Melanocyte of skin (primary cell): Measurements from ENCODE around the gene TPSD1. TPM values are rescaled to one million over a fixed set of nuclear protein-coding genes. Genes with fewer than 3 reads are reported as not detected.

Source experiments
- total RNA-seq, 2 donors: library from RNA; depleted of rRNA; stranded (reverse); fragments of >200 nt; gene quantifications; 2 replicates each; pipeline ENCODE4 v1.2.3, GENCODE V29; 2012

TPSD1 gene
- total RNA-seq: not detected

GRCh38 chr16:1255276-1256122, at the start of gene TPSD1:
Gene TPSD1 (plus strand): TSS chr16:1256069. CDS start chr16:1256281, 212 bp downstream.

GRCh38 chr16:1225051-1225451, 30.8 kb upstream of the TPSD1 start, which contains the start of gene TPSG1:
Gene TPSG1 (minus strand): TSS chr16:1225268. CDS start chr16:1225252, 16 bp downstream.

GRCh38 chr16:1230084-1230470, 25.8 kb upstream of the TPSD1 start, which contains the start of gene TPSB2:
Gene TPSB2 (minus strand): TSS chr16:1230184. CDS start chr16:1229951, 233 bp downstream.

DNA sequence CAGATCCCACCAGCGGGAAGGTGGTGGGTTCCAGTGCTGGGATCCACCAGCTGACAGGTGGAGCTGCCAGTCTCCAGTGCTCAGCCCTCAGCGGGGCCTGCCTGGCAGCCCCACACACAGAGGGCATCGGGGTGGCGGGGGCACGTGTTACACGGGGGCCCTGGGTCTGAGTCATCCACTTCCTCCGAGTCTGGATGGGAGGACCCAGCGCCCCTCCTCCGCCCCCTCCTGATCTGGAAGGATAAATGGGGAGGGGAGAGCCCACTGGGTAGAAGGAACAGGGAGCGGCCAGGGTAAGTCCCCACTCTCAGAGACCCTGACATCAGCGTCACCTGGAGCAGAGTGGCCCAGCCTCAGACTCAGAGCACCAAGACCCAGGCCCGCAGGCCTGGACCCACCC, 15.4 kb upstream of the TPSD1 start, which contains the start of gene TPSAB1:
TPSAB1 (plus strand) TSS at position 270 of the 400 bp plus-strand sequence. CDS start 234 bp downstream, outside the sequence.

Other genes starting within 250 kb of the TPSD1 start
- not detected for gene SSTR5, start 183.3 kb upstream of the TPSD1 start, total RNA-seq
- not detected for gene C1QTNF8, start 159.8 kb upstream of the TPSD1 start, total RNA-seq
- 1 to 10 TPM in 1 of 2 donors, under 1 TPM in 1; under 0.01 to 1.7 TPM for gene CACNA1H, start 103.0 kb upstream of the TPSD1 start, total RNA-seq
- gene TPSG1, start 30.8 kb upstream of the TPSD1 start, total RNA-seq: not detected
- not detected for gene TPSB2, start 25.9 kb upstream of the TPSD1 start, total RNA-seq
- not detected for gene TPSAB1, start 15.4 kb upstream of the TPSD1 start, total RNA-seq
- gene UBE2I, start 53.6 kb downstream of the TPSD1 start, total RNA-seq: 10 to 100 TPM; 50.9 to 69.9 TPM
- gene BAIAP3, start 77.6 kb downstream of the TPSD1 start, total RNA-seq: under 1 TPM in 1 of 2 donors, not detected in 1; 0.34 TPM
- 10 to 100 TPM; 42.7 to 52.3 TPM for gene TSR3, start 95.8 kb downstream of the TPSD1 start, total RNA-seq
- gene GNPTG, start 95.9 kb downstream of the TPSD1 start, total RNA-seq: 10 to 100 TPM; 28.3 to 47.5 TPM
- gene UNKL, start 158.6 kb downstream of the TPSD1 start, total RNA-seq: 1 to 10 TPM; 7.0 to 7.2 TPM
- gene UQCC4, start 164.7 kb downstream of the TPSD1 start, total RNA-seq: 10 to 100 TPM in 1 of 2 donors, 1 to 10 TPM in 1; 9.3 to 17.3 TPM
- not detected for gene PERCC1, start 175.0 kb downstream of the TPSD1 start, total RNA-seq
- 1 to 10 TPM in 1 of 2 donors, under 1 TPM in 1; 0.67 to 2.8 TPM for gene CCDC154, start 188.5 kb downstream of the TPSD1 start, total RNA-seq
- gene CLCN7, start 219.0 kb downstream of the TPSD1 start, total RNA-seq: 100 to 1,000 TPM; 476 to 523 TPM
- under 1 TPM; under 0.01 to 0.34 TPM for gene PTX4, start 232.9 kb downstream of the TPSD1 start, total RNA-seq
- gene TELO2, start 237.3 kb downstream of the TPSD1 start, total RNA-seq: 10 to 100 TPM; 21.7 to 28.6 TPM